GM12878 (cell line): ENCODE measurements around the gene GPR108. TPM values are rescaled to one million over a fixed set of nuclear protein-coding genes. Genes with fewer than 3 reads are reported as not detected.

ENCODE experiments used
- ATAC-seq: fragments of 200-7000 bp; cut with Tn5 transposase; 3 replicates; pipeline ENCODE4 v1.9.1; 2020; ENCODE audit warnings: mild to moderate bottlenecking, moderate library complexity
- BruUV-seq: library from RNA; stranded (reverse); fragments of 400-500 nt; replicated peaks from 2 replicates; lab custom pipeline; 2021; lab: Mats Ljungman, UMichigan
- CTCF ChIA-PET: fragments of 300-600 bp; sonication (Branson Sonifier 250); formaldehyde crosslinking; extraction: SDS; loops from one replicate; lab custom pipeline; 2021; ENCODE audit warnings: inconsistent platforms; lab: Yijun Ruan, JAX
- POLR2A ChIA-PET: fragments of 350-600 bp; formaldehyde crosslinking; extraction: SDS; loops from one replicate; lab custom pipeline; 2021; ENCODE audit warnings: inconsistent platforms; lab: Charles Lee
- RAD21 ChIA-PET: fragments of 300-600 bp; sonication (Branson Sonifier 250); formaldehyde crosslinking; loops from one replicate; lab custom pipeline; 2023; ENCODE audit warnings: antibody characterized with exemption; ENCODE audit not compliant: unreplicated experiment; lab: Charles Lee
- SMC1A ChIA-PET: fragments of 300-600 bp; sonication (Branson Sonifier 250); formaldehyde crosslinking; loops from one replicate; lab custom pipeline; 2023; ENCODE audit not compliant: unreplicated experiment, uncharacterized antibody; lab: Charles Lee
- DNase-seq: peaks from one replicate; pipeline ENCODE4 v3.0.0-alpha.2; 2011; ENCODE audit warnings: low read depth, low spot score
- FAIRE-seq: peaks from 3 replicates; lab custom pipeline; 2011; peaks lifted over from hg19 to GRCh38; lab: Jason Lieb, UNC
- H2AFZ ChIP-seq: 2 replicates; pipeline ENCODE4 v1.6.0; 2011; ENCODE audit warnings: low read depth, low read length, control low read depth; ENCODE audit not compliant: control insufficient read depth
- H3K27ac ChIP-seq: 2 replicates; pipeline ENCODE4 v1.5.1; 2011; ENCODE audit warnings: control low read depth; ENCODE audit not compliant: control insufficient read depth, insufficient read depth
- H3K27me3 ChIP-seq, 2 experiments: replicated peaks in 1 of 2; 2 replicates each; pipeline versions ENCODE4 v1.6.0 to v1.6.1; 2011; ENCODE audit warnings: low read length in 1 of 2; ENCODE audit not compliant: control insufficient read depth in 2 of 2, insufficient read depth in 2 of 2
- H3K36me3 ChIP-seq, 2 experiments: 2 replicates each; pipeline ENCODE4 v1.5.1; 2011; ENCODE audit warnings: low read length in 1 of 2; ENCODE audit not compliant: control insufficient read depth in 2 of 2, insufficient read depth in 2 of 2
- H3K4me1 ChIP-seq: 2 replicates; pipeline ENCODE4 v1.6.1; 2011; ENCODE audit warnings: mild to moderate bottlenecking, low read length, moderate library complexity, mixed read lengths; ENCODE audit not compliant: control insufficient read depth, insufficient read depth
- H3K4me2 ChIP-seq: 2 replicates; pipeline ENCODE4 v1.6.0; 2011; ENCODE audit warnings: control low read depth; ENCODE audit not compliant: control insufficient read depth, insufficient read depth
- H3K4me3 ChIP-seq: fragments of 200-600 bp; sonication (generic); 2 replicates; pipeline ENCODE4 v1.5.1; 2016
- H3K79me2 ChIP-seq: 2 replicates; pipeline ENCODE4 v1.6.0; 2011; ENCODE audit warnings: low read length; ENCODE audit not compliant: control insufficient read depth, insufficient read depth
- H3K9ac ChIP-seq: 2 replicates; pipeline ENCODE4 v1.8.0; 2011; ENCODE audit warnings: low read length, control low read depth, mixed read lengths; ENCODE audit not compliant: control insufficient read depth, insufficient read depth
- H3K9me3 ChIP-seq: replicated peaks from 3 replicates; pipeline ENCODE4 v1.5.1; 2011; ENCODE audit warnings: mild to moderate bottlenecking, low read length; ENCODE audit not compliant: control insufficient read depth, insufficient read depth
- H4K20me1 ChIP-seq: 2 replicates; pipeline ENCODE4 v1.6.0; 2011; ENCODE audit not compliant: control insufficient read depth, insufficient read depth
- BACH1 ChIP-seq: fragments of 450-650 bp; IDR thresholded peaks from 2 replicates; pipeline ENCODE4 v1.6.1; 2017; ENCODE audit warnings: mild to moderate bottlenecking, borderline replicate concordance
- BRCA1 ChIP-seq: IDR thresholded peaks from 2 replicates; pipeline ENCODE4 v1.6.1; 2011; ENCODE audit warnings: low read depth, low read length, improper control_type of control experiment
- CHD2 ChIP-seq: IDR thresholded peaks from 2 replicates; pipeline ENCODE4 v1.6.1; 2011; ENCODE audit warnings: low read depth, low read length, improper control_type of control experiment, borderline replicate concordance
- CUX1 ChIP-seq: IDR thresholded peaks from 2 replicates; pipeline ENCODE4 v1.6.1; 2012; ENCODE audit warnings: improper control_type of control experiment, low read depth, low read length; ENCODE audit not compliant: insufficient replicate concordance
- FOXM1 ChIP-seq: IDR thresholded peaks from 2 replicates; pipeline ENCODE4 v1.6.1; 2012; ENCODE audit warnings: low read depth, mild to moderate bottlenecking, inconsistent platforms, low read length, moderate library complexity
- JUNB ChIP-seq: IDR thresholded peaks from 2 replicates; pipeline ENCODE4 v1.6.1; 2016; ENCODE audit warnings: antibody characterized with exemption, mild to moderate bottlenecking
- KLF5 ChIP-seq: fragments of 450-650 bp; IDR thresholded peaks from 2 replicates; pipeline ENCODE4 v1.6.1; 2014; ENCODE audit warnings: mild to moderate bottlenecking; ENCODE audit not compliant: partially characterized antibody
- NBN ChIP-seq: fragments of 450-650 bp; IDR thresholded peaks from 2 replicates; pipeline ENCODE4 v1.6.1; 2016
- NR2F1 ChIP-seq: fragments of 450-650 bp; conservative IDR thresholded peaks from 2 replicates; pipeline ENCODE4 v1.6.1; 2017; ENCODE audit warnings: mild to moderate bottlenecking
- NRF1 ChIP-seq: conservative IDR thresholded peaks from 2 replicates; pipeline ENCODE4 v1.6.1; 2011; ENCODE audit warnings: mild to moderate bottlenecking, low read depth, low read length, improper control_type of control experiment
- PKNOX1 ChIP-seq: fragments of 450-650 bp; IDR thresholded peaks from 2 replicates; pipeline ENCODE4 v1.6.1; 2016; ENCODE audit warnings: mild to moderate bottlenecking
- RAD51 ChIP-seq: fragments of 450-650 bp; IDR thresholded peaks from 2 replicates; pipeline ENCODE4 v1.6.1; 2016; ENCODE audit warnings: moderate library complexity, mild to moderate bottlenecking, inconsistent platforms
- SMC3 ChIP-seq: IDR thresholded peaks from 2 replicates; pipeline ENCODE4 v1.6.1; 2011; ENCODE audit warnings: low read length, improper control_type of control experiment, borderline replicate concordance
- SPI1 ChIP-seq: IDR thresholded peaks from 2 replicates; pipeline ENCODE4 v1.6.1; 2011; ENCODE audit warnings: low read depth, mild to moderate bottlenecking, low read length, moderate library complexity, borderline replicate concordance; ENCODE audit not compliant: insufficient read depth
- TCF3 ChIP-seq: IDR thresholded peaks from 2 replicates; pipeline ENCODE4 v1.6.1; 2012; ENCODE audit warnings: low read depth, mild to moderate bottlenecking, low read length, borderline replicate concordance; ENCODE audit not compliant: insufficient read depth
- ZNF24 ChIP-seq: fragments of 450-650 bp; IDR thresholded peaks from 2 replicates; pipeline ENCODE4 v1.6.1; 2017; ENCODE audit warnings: antibody characterized with exemption, mild to moderate bottlenecking
- WGBS: methylation state at CpG from one replicate; pipeline ENCODE4 v1.1.6; 2016; ENCODE audit warnings: low lambda C conversion rate; ENCODE audit not compliant: insufficient replicate concordance, insufficient coverage; ENCODE audit errors: missing lambda C conversion rate; 5-methylcytosine and 5-hydroxymethylcytosine counted together
- in situ Hi-C: fragments of 300-500 bp; cut with MboI; formaldehyde crosslinking; loops from 9 replicates; pipeline ENCODE4 v1.14.3; 2018; ENCODE audit warnings: mixed read lengths
- intact Hi-C: fragments of 100-400 bp; cut with micrococcal nuclease; formaldehyde crosslinking; loops from one replicate; pipeline ENCODE4 v1.14.2; 2022; ENCODE audit not compliant: unreplicated experiment
- polyA plus RNA-seq, 11 experiments: library from polyadenylated mRNA; depleted of rRNA in 4 of 11; unstranded in 6 of 11; stranded (reverse) in 5 of 11; fragments of >200 nt; fragmentation: Nextera tagmentation in 4 of 11; fragmentation: Illumina TruSeq in 1 of 11; extraction: Ambion mirVana in 4 of 11; extraction: Trizol in 1 of 11; gene quantifications; 1 replicate in 1 of 11; 2 replicates in 10 of 11; pipeline versions ENCODE4 v1.2.1 to v1.2.3, GENCODE V29; 2011 to 2016; ENCODE audit warnings: inconsistent platforms in 2 of 11, missing spikeins in 2 of 11, low read depth in 1 of 11
- total RNA-seq, 4 experiments: library from RNA; depleted of rRNA in 3 of 4; stranded (reverse); fragments of >200 nt in 3 of 4; fragmentation: Illumina TruSeq in 1 of 4; extraction: Trizol in 1 of 4; gene quantifications; 2 replicates each; pipeline versions ENCODE4 v1.2.1 to v1.2.3, GENCODE V29; 2013 to 2021

The GPR108 gene
- total and polyA plus RNA-seq, 10 of the 15 experiments (the other 5 are each of a cell fraction or from before 2014, with no cell fraction given), result 4.4 to 87.2 (median 57.1) TPM

DNA sequence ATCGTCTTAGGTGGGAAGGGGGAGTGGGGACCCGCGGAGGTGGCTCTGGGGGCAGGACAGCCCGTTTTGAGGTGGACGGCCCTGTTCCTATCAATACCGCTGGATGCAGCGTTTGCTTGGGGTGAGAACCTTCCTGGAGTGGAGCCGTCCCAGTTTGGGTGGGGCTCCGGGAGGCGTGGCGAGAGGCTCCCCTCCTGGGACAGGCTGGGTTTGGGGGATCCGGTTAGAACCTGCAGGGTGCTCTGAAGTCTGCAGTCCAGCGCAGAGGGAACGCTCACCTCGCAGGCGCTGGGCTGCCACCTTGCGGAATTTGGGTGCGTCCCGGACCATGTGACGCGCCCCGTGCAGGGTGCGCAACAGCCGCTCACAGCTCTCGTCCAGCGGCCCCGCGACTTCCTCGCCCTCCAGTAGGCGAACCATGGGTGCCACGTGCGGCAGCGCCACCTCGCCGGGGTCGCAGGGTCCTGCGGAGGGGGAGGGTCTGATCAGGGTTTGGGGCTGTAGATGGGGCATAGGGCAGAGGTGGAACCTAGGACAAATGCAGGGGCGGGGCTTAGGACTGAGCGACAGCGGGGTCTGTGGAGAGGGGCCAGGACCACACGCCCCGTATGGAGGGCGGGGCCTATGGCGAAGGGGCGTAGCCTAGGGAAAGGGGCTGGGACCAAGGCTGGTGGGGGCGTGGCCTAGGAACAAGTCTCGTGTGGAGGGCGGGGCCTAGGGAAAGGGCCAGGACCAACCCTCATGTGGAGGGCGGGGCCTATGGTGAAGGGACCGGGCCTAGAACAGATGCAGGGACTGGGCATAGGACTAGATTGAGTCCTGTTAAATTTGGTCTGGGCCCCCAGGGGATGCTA lies 16.0 kb upstream of the GPR108 start:
- Histone ChIP-seq H3K36me3 (peaks cover 9 to 13% of the 10 kb centered on the region in 2 experiments), H3K79me2 (no peaks in the 10 kb centered on the region; the same call in 1 of the 2 replicates), H3K9me3 (no peaks in the 10 kb centered on the region), H4K20me1 (no peaks in the 10 kb centered on the region), H3K4me1 (peaks cover 18% of the 10 kb centered on the region), H3K9ac (peak overlapping the region; percentile 50; the same call in 1 of the 2 replicates), H3K4me2 (peak overlapping the region; percentile 92), H2AFZ (peak overlapping the region; percentile 91), H3K4me3 (peak overlapping the region; percentile 48; the same call in 1 of the 2 replicates), H3K27me3 (no peaks in the 10 kb centered on the region), H3K27ac (peak overlapping the region; percentile 64)
- FAIRE-seq (peak; percentile 94), ATAC-seq (peak; percentile 96), DNase-seq (peak; percentile 57)
- in situ Hi-C loops, result no loop called here
- ChIA-PET SMC1A (interaction anchor here (1.0 kb wide), 1 partner anchor 12 kb away, joined by 3 read pairs; no protein-coding TSS in a partner anchor), CTCF (interaction anchor here (0.6 to 1.4 kb wide), 4 partner anchors 10 to 433 kb away, joined by 3 to 7 read pairs (median 4); partner anchors contain the start of genes GPR108 and TNFSF9), RAD21 (interaction anchor here (0.6 to 1.0 kb wide), 5 partner anchors 15 to 242 kb away, joined by 3 to 6 read pairs (median 3); partner anchors contain the start of gene VAV1), POLR2A (interaction anchor here (0.6 kb wide), 1 partner anchor 110 kb away, joined by 3 read pairs; no protein-coding TSS in a partner anchor)
- WGBS, result 4% methylated on average over 50 of the region's 50 CpGs
- BruUV-seq, result no TSS peak
- intact Hi-C loops, result loop anchor here (5.0 kb wide), 2 partner anchors 109 to 121 kb away; no protein-coding TSS in a partner anchor
- TF ChIP-seq TCF3 (0 out of 2 replicates have a peak, but pooled peaks have one; percentile 54), ZNF24 (0 out of 2 replicates have a peak, but pooled peaks have one; percentile 9), BACH1 (no peak), JUNB (no peak), PKNOX1 (peak; percentile 96), CUX1 (no peak), SMC3 (peak; percentile 46), CHD2 (0 out of 2 replicates have a peak, but pooled peaks have one; percentile 61), NRF1 (0 out of 2 replicates have a peak, but pooled peaks have one; percentile 4), FOXM1 (no peak), NR2F1 (peak; percentile 76), KLF5 (no peak), RAD51 (peak; percentile 83), SPI1 (peak; percentile 28; the same call in 1 of the 2 replicates), BRCA1 (no peak), NBN (no peak; the same call in 1 of the 2 replicates)
